ENCODE results near the gene TUBGCP6.

GRCh38 chr22:50250555-50251476 lies 6.0 kb upstream of the TUBGCP6 start, which contains the start of gene HDAC10:
- TF ChIP-seq CTCF (conservative IDR thresholded peaks at IDR 0.05; ENCODE audit: low read length) (no peak), EZH2phosphoT487 (IDR thresholded peaks at IDR 0.05; ENCODE audit: borderline replicate concordance) (no peak)
